HepG2 (cell line): Measurements from ENCODE around the gene PROC.

Experiments used
- ARNT ChIP-seq: fragments of 450-650 bp; IDR thresholded peaks from 2 replicates; pipeline ENCODE4 v1.6.1; 2017
- BRCA1 ChIP-seq: sonication (generic); formaldehyde crosslinking; IDR thresholded peaks from 2 replicates; pipeline ENCODE4 v1.4.0; 2020; ENCODE audit warnings: missing genetic modification reagents
- GATAD1 ChIP-seq: IDR thresholded peaks from 2 replicates; pipeline ENCODE4 v1.6.1; 2016; ENCODE audit warnings: missing genetic modification reagents, missing compliant biosample characterization
- NCOA1 ChIP-seq: sonication (generic); formaldehyde crosslinking; IDR thresholded peaks from 2 replicates; pipeline ENCODE4 v1.9.0; 2021; ENCODE audit warnings: missing genetic modification reagents
- NFE2L2 ChIP-seq: fragments of 150-350 bp; IDR thresholded peaks from 2 replicates; pipeline ENCODE4 v1.6.1; 2014; ENCODE audit warnings: low read length
- NR2F6 ChIP-seq, 2 experiments: IDR thresholded peaks; 2 replicates each; pipeline ENCODE4 v1.6.1; 2016; ENCODE audit warnings: antibody characterized with exemption in 1 of 2, mild to moderate bottlenecking in 1 of 2
- RAD21 ChIP-seq: fragments of 450-650 bp; formaldehyde crosslinking; IDR thresholded peaks from 2 replicates; pipeline ENCODE4 v1.5.0; 2020; ENCODE audit warnings: mild to moderate bottlenecking
- RXRB ChIP-seq: IDR thresholded peaks from 2 replicates; pipeline ENCODE4 v1.6.1; 2016; ENCODE audit warnings: borderline replicate concordance, missing genetic modification reagents, missing compliant biosample characterization
- TFAP4 ChIP-seq: sonication (generic); IDR thresholded peaks from 2 replicates; pipeline ENCODE4 v1.6.1; 2016; ENCODE audit warnings: low read depth, borderline replicate concordance
- ZFP91 ChIP-seq: sonication (generic); formaldehyde crosslinking; IDR thresholded peaks from 2 replicates; pipeline ENCODE4 v1.9.0; 2022; ENCODE audit warnings: missing genetic modification reagents, mild to moderate bottlenecking, borderline replicate concordance
- ZGPAT ChIP-seq: IDR thresholded peaks from 2 replicates; pipeline ENCODE4 v1.6.1; 2016; ENCODE audit warnings: mild to moderate bottlenecking
- ZNF318 ChIP-seq: sonication (generic); formaldehyde crosslinking; IDR thresholded peaks from 2 replicates; pipeline ENCODE4 v1.4.0; 2020; ENCODE audit warnings: mild to moderate bottlenecking, missing genetic modification reagents
- ZNF552 ChIP-seq: sonication (generic); formaldehyde crosslinking; IDR thresholded peaks from 2 replicates; pipeline ENCODE4 v1.9.0; 2022; ENCODE audit warnings: missing genetic modification reagents, mild to moderate bottlenecking, borderline replicate concordance

GRCh38 chr2:127392133-127392827 is 25.9 kb upstream of the PROC start:
- TF ChIP-seq NR2F6 (IDR thresholded peaks at IDR 0.05): no peak
- no peak for TF ChIP-seq NR2F6 (CRISPR knock-in tag; IDR thresholded peaks at IDR 0.05)
- no peak for TF ChIP-seq TFAP4
- no peak for TF ChIP-seq GATAD1 (CRISPR knock-in tag)
- no peak for TF ChIP-seq RAD21
- TF ChIP-seq NFE2L2: no peak
- TF ChIP-seq ZFP91 (CRISPR knock-in tag): no peak
- TF ChIP-seq ZNF318 (CRISPR knock-in tag): no peak
- no peak for TF ChIP-seq ZNF552 (CRISPR knock-in tag)
- TF ChIP-seq RXRB (CRISPR knock-in tag): no peak
- no peak for TF ChIP-seq NCOA1
- no peak for TF ChIP-seq ZGPAT (CRISPR knock-in tag)
- TF ChIP-seq ARNT: no peak
- no peak for TF ChIP-seq BRCA1 (CRISPR knock-in tag)
